HG03060 (cell line): ENCODE measurements around the gene ZDHHC14.
"Not testable (repeated sequence)": the region's sequence is repeated elsewhere in the genome, so short reads cannot be mapped to it uniquely, and the experiment has no call there.

Experiments used
- ATAC-seq: cut with Tn5 transposase; IDR thresholded peaks from one replicate; pipeline ENCODE4 v1.9.1; 2021; ENCODE audit warnings: low read depth, moderate number of reproducible peaks; ENCODE audit not compliant: unreplicated experiment

Gene ZDHHC14

GRCh38 chr6:157380779-157381561 is at the start of gene ZDHHC14:
Gene ZDHHC14 (plus strand): TSS chr6:157381190.
- ATAC-seq: peak; percentile 58

- no peak for ATAC-seq
Measured at GRCh38 chr6:157332813-157333212, 48.2 kb upstream of the ZDHHC14 start.

- no peak for ATAC-seq
Measured at GRCh38 chr6:157333537-157333936, 47.5 kb upstream of the ZDHHC14 start.

GRCh38 chr6:157333956-157334355 is 47.0 kb upstream of the ZDHHC14 start:
- ATAC-seq: no peak

- no peak for ATAC-seq
Measured at GRCh38 chr6:157335829-157336228, 45.2 kb upstream of the ZDHHC14 start.

- ATAC-seq: not testable (repeated sequence)
Measured at GRCh38 chr6:157337276-157337675, 43.7 kb upstream of the ZDHHC14 start.

GRCh38 chr6:157337751-157338150 is 43.2 kb upstream of the ZDHHC14 start:
- ATAC-seq: no peak

GRCh38 chr6:157339432-157339831 is 41.6 kb upstream of the ZDHHC14 start:
- no peak for ATAC-seq

- no peak for ATAC-seq
Measured at GRCh38 chr6:157343732-157344131, 37.3 kb upstream of the ZDHHC14 start.

GRCh38 chr6:157346373-157346772 is 34.6 kb upstream of the ZDHHC14 start:
- ATAC-seq: no peak

GRCh38 chr6:157358287-157358686 is 22.7 kb upstream of the ZDHHC14 start:
- ATAC-seq: no peak

- ATAC-seq: no peak
Measured at GRCh38 chr6:157361886-157362285, 19.1 kb upstream of the ZDHHC14 start.

- ATAC-seq: no peak
Measured at GRCh38 chr6:157364705-157365104, 16.3 kb upstream of the ZDHHC14 start.

GRCh38 chr6:157366648-157367047 is 14.3 kb upstream of the ZDHHC14 start:
- ATAC-seq: no peak

- no peak for ATAC-seq
Measured at GRCh38 chr6:157368359-157369049, 12.5 kb upstream of the ZDHHC14 start.

GRCh38 chr6:157370755-157371154 is 10.2 kb upstream of the ZDHHC14 start:
- no peak for ATAC-seq

GRCh38 chr6:157372501-157373280 is 8.3 kb upstream of the ZDHHC14 start:
- no peak for ATAC-seq

GRCh38 chr6:157374889-157375443 is 6.0 kb upstream of the ZDHHC14 start:
- no peak for ATAC-seq

- no peak for ATAC-seq
Measured at GRCh38 chr6:157376241-157376640, 4.7 kb upstream of the ZDHHC14 start.

- ATAC-seq: no peak
Measured at GRCh38 chr6:157376706-157377230, 4.2 kb upstream of the ZDHHC14 start.
